Sigmoid colon (tissue), 7 donors: ENCODE data around the gene COMMD3. TPM values are rescaled to one million over a fixed set of nuclear protein-coding genes. Genes with fewer than 3 reads are reported as not detected.

Source experiments
- DNase-seq: peaks from one replicate; pipeline ENCODE4 v3.0.0-alpha.2; 2019
- H3K27ac ChIP-seq, 4 donors: fragments of 200-600 bp; sonication (generic); one replicate each; pipeline ENCODE4 v1.5.1; 2016 to 2019; ENCODE audit warnings: mild to moderate bottlenecking in 1 of 4
- H3K27me3 ChIP-seq, 3 donors: fragments of 200-600 bp; sonication (generic); one replicate each; pipeline ENCODE4 v1.5.1; 2019; ENCODE audit warnings: mild to moderate bottlenecking in 1 of 3
- H3K36me3 ChIP-seq, 4 donors: fragments of 200-600 bp; sonication (generic); one replicate each; pipeline ENCODE4 v1.5.1; 2016 to 2019
- H3K4me1 ChIP-seq, 4 donors: fragments of 200-600 bp; sonication (generic); one replicate each; pipeline ENCODE4 v1.5.1; 2017 to 2019
- H3K4me3 ChIP-seq, 4 donors: fragments of 200-600 bp; sonication (generic); one replicate each; pipeline ENCODE4 v1.5.1; 2017 to 2019; ENCODE audit warnings: mild to moderate bottlenecking in 2 of 4, moderate library complexity in 1 of 4
- H3K9me3 ChIP-seq, 4 donors: fragments of 200-600 bp in 3 of 4; sonication (generic) in 3 of 4; one replicate each; pipeline versions ENCODE4 v1.5.1 to v1.6.1; 2013 to 2019
- EP300 ChIP-seq, 4 donors: sonication (generic); formaldehyde crosslinking; IDR thresholded peaks; one replicate each; pipeline ENCODE4 v1.6.1; 2017; ENCODE audit warnings: antibody characterized with exemption in 4 of 4
- POLR2A ChIP-seq, 2 donors: fragments of 450-650 bp; IDR thresholded peaks; one replicate each; pipeline ENCODE4 v1.6.1; 2016; ENCODE audit warnings: antibody characterized with exemption in 2 of 2, mild to moderate bottlenecking in 2 of 2, moderate library complexity in 2 of 2
- POLR2AphosphoS5 ChIP-seq, 4 donors: sonication (generic); formaldehyde crosslinking; IDR thresholded peaks; one replicate each; pipeline ENCODE4 v1.6.1; 2017; ENCODE audit warnings: antibody characterized with exemption in 4 of 4
- WGBS, 2 donors: extraction: QIAGEN DNeasy Blood & Tissue Kit; methylation state at CpG; one replicate each; pipeline ENCODE4 v1.1.7; 2013; 5-methylcytosine and 5-hydroxymethylcytosine counted together
- intact Hi-C: fragments of 100-400 bp; cut with DNase I; formaldehyde crosslinking; loops from one replicate; pipeline ENCODE4 v1.15.1; 2023
- polyA plus RNA-seq, 3 donors: library from polyadenylated mRNA; stranded (reverse); fragments of 200-250 nt; gene quantifications; one replicate each; pipeline ENCODE4 v1.2.3, GENCODE V29; 2013
- total RNA-seq, 4 donors: library from RNA; depleted of rRNA; stranded (reverse); fragments of >200 nt; gene quantifications; one replicate each; pipeline ENCODE4 v1.1.0, GENCODE V29; 2016
- TF ChIP-seq, protein P1 (sequence below), 4 experiments: fragments of 450-650 bp in 3 of 4; fragments of 200-600 bp in 1 of 4; IDR thresholded peaks; one replicate each; pipeline ENCODE4 v1.5.1; 2016 to 2019; ENCODE audit warnings: antibody characterized with exemption in 4 of 4, mild to moderate bottlenecking in 3 of 4, moderate library complexity in 2 of 4
- donor health status: healthy with polysubstance abuse.
- donor health status: Bipolar disorder and iron deficiency.
- donor health status: healthy.

The COMMD3 gene
- total and polyA plus RNA-seq, 7 donors: 42.3 to 80.1 (median 57.8) TPM

DNA sequence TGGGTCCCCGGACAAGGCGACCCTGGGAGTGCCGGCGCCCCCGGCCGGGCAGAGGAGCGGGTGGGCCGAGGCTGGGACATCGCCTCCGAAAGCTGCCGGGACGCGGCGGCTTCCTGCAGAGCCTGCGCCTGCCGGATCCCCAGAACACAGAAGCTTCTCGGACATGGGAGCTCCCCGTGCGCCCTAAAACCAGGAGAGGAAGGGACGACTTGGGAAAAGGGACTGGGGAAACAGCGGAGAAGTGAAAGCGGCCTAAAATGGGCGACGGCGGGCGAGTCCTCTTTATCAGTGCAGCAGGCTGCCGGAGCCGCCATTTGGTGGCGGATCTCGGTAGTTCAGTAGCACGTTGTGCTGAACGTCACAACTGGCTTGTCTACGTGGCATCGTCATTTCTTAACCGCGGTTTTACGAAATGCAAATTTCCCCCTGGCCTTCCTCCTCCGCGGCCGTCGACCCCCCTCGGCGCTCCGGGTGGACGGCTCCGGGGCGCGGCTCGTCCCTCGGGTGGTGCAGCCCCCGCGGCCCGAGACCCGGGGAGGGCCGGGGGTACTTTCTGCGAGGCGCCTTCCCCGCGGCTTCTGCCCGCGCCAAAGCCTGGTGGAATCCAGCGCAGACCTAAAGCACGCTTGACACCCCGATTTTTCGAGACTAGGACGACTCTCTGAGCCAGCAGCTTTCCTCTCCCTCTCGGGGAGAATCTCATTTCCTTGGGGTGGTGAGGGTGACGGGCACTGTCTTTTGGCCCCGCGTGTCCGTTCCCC, 19.2 kb downstream of the COMMD3 start:
- peaks cover 0 to 36% (median 34%) of the 10 kb centered on the region in 4 donors for H3K4me1 ChIP-seq
- peak overlapping the region; percentile 25 to 52 (median 38) for H3K4me3 ChIP-seq
- no peak overlapping the region for H3K27ac ChIP-seq
- WGBS, 2 donors: 1 to 4% methylated on average over 71 of the region's 71 CpGs
- intact Hi-C loops: no loop called here
- peak; percentile 72 for DNase-seq
- H3K36me3 ChIP-seq: peaks cover 0 to under 1% (median 0%) of the 10 kb centered on the region in 4 donors
- TF ChIP-seq POLR2A (IDR thresholded peaks at IDR 0.05) (no peak), POLR2AphosphoS5 (IDR thresholded peaks at IDR 0.05) (peak; percentile 14 to 65 (median 44)), EP300 (IDR thresholded peaks at IDR 0.05) (no peak)
- TF ChIP-seq, protein P1, sequence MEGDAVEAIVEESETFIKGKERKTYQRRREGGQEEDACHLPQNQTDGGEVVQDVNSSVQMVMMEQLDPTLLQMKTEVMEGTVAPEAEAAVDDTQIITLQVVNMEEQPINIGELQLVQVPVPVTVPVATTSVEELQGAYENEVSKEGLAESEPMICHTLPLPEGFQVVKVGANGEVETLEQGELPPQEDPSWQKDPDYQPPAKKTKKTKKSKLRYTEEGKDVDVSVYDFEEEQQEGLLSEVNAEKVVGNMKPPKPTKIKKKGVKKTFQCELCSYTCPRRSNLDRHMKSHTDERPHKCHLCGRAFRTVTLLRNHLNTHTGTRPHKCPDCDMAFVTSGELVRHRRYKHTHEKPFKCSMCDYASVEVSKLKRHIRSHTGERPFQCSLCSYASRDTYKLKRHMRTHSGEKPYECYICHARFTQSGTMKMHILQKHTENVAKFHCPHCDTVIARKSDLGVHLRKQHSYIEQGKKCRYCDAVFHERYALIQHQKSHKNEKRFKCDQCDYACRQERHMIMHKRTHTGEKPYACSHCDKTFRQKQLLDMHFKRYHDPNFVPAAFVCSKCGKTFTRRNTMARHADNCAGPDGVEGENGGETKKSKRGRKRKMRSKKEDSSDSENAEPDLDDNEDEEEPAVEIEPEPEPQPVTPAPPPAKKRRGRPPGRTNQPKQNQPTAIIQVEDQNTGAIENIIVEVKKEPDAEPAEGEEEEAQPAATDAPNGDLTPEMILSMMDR (IDR thresholded peaks at IDR 0.05): peak in 1 of 4 experiments; percentile 26
- peaks cover 52 to 66% (median 58%) of the 10 kb centered on the region in 3 donors for H3K27me3 ChIP-seq
- H3K9me3 ChIP-seq: no peaks in the 10 kb centered on the region

DNA sequence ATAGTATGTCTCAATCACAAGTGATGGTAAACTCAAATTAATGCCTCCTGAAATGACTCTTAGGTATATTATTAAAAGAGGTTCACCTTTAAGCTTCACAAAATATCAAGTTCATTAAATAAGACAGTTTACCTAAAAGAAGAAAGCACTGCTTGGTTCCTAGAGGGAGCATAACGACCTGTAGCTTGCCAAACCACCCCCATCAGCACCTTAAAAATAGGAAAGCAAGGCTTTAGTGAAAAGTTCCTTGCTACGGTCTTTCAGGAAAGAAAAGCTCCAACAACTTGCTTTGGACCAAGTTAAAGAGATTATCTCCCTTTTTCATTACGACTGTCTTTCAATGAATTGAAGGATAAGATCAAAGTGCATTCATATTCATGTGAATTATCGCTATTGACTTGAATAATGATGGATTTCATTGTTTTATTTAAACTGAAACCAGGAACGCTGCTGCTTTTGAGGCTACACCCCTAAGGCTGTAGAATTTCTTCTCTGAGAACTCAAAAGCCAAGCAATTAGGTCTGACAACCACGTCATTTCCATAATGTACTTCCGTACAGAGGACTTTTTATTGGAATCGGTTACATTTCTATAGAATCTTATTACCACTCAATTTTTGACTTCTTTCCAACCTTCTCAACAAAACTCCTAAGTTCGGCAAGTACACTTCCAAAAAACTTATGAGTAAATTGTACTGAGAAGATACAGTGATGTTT, 22.2 kb downstream of the COMMD3 start:
- H3K4me1 ChIP-seq: peaks cover 0 to 44% (median 42%) of the 10 kb centered on the region in 4 donors
- H3K27me3 ChIP-seq: peaks cover 70 to 89% (median 76%) of the 10 kb centered on the region in 3 donors
- H3K27ac ChIP-seq: no peak overlapping the region
- WGBS, 2 donors: 15 to 17% methylated on average over 9 of the region's 9 CpGs
- no peak overlapping the region for H3K4me3 ChIP-seq
- H3K9me3 ChIP-seq: no peaks in the 10 kb centered on the region
- H3K36me3 ChIP-seq: no peaks in the 10 kb centered on the region
- no peak for DNase-seq
- peak in 1 of 4 donors; percentile 13 for TF ChIP-seq POLR2AphosphoS5 (IDR thresholded peaks at IDR 0.05)
- TF ChIP-seq EP300 (IDR thresholded peaks at IDR 0.05): no peak
- intact Hi-C loops: no loop called here

DNA sequence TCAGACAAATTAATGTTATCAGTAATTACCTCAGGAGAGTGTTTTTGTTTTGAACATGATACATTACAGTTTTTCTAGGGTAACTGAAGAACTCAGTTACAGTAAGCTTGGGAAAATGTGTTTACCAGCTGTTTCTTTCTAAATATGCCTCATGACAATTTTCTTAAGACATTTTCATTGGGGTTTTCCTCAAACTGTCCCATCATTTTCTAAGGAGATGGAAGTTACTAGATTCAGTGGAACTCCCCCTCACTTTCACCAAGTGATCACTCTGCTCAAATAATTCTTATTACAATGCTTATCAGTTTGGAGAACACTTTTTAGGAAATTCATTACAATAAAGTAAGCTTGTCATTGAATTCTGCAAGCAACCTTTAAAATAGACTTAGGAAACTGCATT, 22.7 kb downstream of the COMMD3 start:
- Histone ChIP-seq H3K27ac (no peak overlapping the region), H3K36me3 (no peaks in the 10 kb centered on the region), H3K4me3 (no peak overlapping the region), H3K9me3 (no peaks in the 10 kb centered on the region), H3K27me3 (peaks cover 76 to 89% (median 77%) of the 10 kb centered on the region in 3 donors), H3K4me1 (peaks cover 0 to 44% (median 42%) of the 10 kb centered on the region in 4 donors)
- DNase-seq: no peak
- intact Hi-C loops: no loop called here
- TF ChIP-seq EP300 (IDR thresholded peaks at IDR 0.05) (no peak), POLR2AphosphoS5 (IDR thresholded peaks at IDR 0.05) (no peak), POLR2A (IDR thresholded peaks at IDR 0.05) (no peak)
- TF ChIP-seq, protein P1 (IDR thresholded peaks at IDR 0.05): no peak

DNA sequence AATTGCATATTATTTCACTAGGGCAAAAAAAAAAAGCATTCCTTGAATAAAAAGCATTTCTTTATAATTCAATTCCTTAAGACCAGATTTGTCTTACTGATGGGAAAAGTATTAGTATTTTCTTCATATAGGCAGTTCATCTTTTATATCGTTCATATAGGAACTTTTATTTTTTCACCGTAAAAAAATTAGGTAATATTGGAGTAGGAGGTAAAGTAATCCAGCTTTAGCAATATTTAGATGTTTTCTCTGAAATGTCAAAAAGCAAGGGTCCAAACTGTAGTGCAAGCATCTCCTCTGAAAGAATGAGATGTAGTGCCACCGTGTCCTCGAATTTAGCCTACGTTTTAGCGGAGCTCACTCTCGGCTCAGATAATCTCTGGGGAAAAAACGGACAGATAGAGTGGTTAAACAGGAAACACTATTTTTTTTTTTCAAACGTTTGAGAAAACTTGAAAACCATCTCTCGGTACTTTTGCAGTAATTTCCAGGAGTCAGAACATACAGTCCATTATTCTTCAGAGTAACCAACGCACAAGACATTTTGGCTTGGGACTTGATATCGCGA, 23.7 kb downstream of the COMMD3 start:
- no peak for DNase-seq
- H3K9me3 ChIP-seq: no peaks in the 10 kb centered on the region
- peaks cover 0 to 36% (median 34%) of the 10 kb centered on the region in 4 donors for H3K4me1 ChIP-seq
- H3K36me3 ChIP-seq: no peaks in the 10 kb centered on the region
- peaks cover 76 to 89% (median 77%) of the 10 kb centered on the region in 3 donors for H3K27me3 ChIP-seq
- H3K4me3 ChIP-seq: peak overlapping the region; percentile 53 to 84 (median 72)
- intact Hi-C loops: loop anchor here (2.0 to 10.0 kb wide), 8 partner anchors 87 to 813 kb away; partner anchors contain the start of genes DNAJC1, MSRB2, PIP4K2A and SKIDA1
- peak overlapping the region; percentile 91 to 98 (median 96) for H3K27ac ChIP-seq
- TF ChIP-seq, protein P1 (IDR thresholded peaks at IDR 0.05): no peak
- TF ChIP-seq POLR2A (IDR thresholded peaks at IDR 0.05) (no peak), POLR2AphosphoS5 (IDR thresholded peaks at IDR 0.05) (peak in 1 of 4 donors; percentile 1), EP300 (IDR thresholded peaks at IDR 0.05) (peak in 1 of 4 donors; percentile 26)
- WGBS, 2 donors: 1 to 2% methylated on average over 13 of the region's 13 CpGs
